H1 (cell line): ENCODE data around the gene MGLL. TPM values are rescaled to one million over a fixed set of nuclear protein-coding genes. Genes with fewer than 3 reads are reported as not detected.

Source experiments
- GABPA ChIP-seq: IDR thresholded peaks from 2 replicates; pipeline ENCODE4 v1.6.1; 2011; ENCODE audit warnings: mild to moderate bottlenecking, low read length, moderate library complexity, borderline replicate concordance; ENCODE audit not compliant: insufficient read depth
- HDAC2 ChIP-seq, 2 experiments: fragments of 300-600 bp in 1 of 2; sonication (generic) in 1 of 2; IDR thresholded peaks; 2 replicates each; pipeline ENCODE4 v1.6.1; 2011 to 2012; ENCODE audit warnings: low read depth in 2 of 2, low read length in 2 of 2, mild to moderate bottlenecking in 2 of 2, moderate library complexity in 2 of 2, borderline replicate concordance in 1 of 2, inconsistent platforms in 1 of 2
- HDAC6 ChIP-seq: IDR thresholded peaks from one replicate; pipeline ENCODE4 v1.7.1; 2012; ENCODE audit warnings: low read depth, mild to moderate bottlenecking, inconsistent platforms, low read length, moderate library complexity
- KDM4A ChIP-seq: IDR thresholded peaks from one replicate; pipeline ENCODE4 v1.7.1; 2012; ENCODE audit warnings: low read depth, mild to moderate bottlenecking, moderate library complexity, low read length, inconsistent platforms; ENCODE audit not compliant: severe bottlenecking
- NANOG ChIP-seq: IDR thresholded peaks from 2 replicates; pipeline ENCODE4 v1.6.1; 2011; ENCODE audit warnings: low read length, low read depth, mild to moderate bottlenecking, inconsistent platforms; ENCODE audit not compliant: insufficient read depth, poor library complexity, severe bottlenecking
- SP2 ChIP-seq: IDR thresholded peaks from 2 replicates; pipeline ENCODE4 v1.6.1; 2012; ENCODE audit warnings: mild to moderate bottlenecking, low read length, inconsistent platforms
- polyA plus RNA-seq, 7 experiments: library from polyadenylated mRNA; depleted of rRNA in 3 of 7; stranded (reverse) in 5 of 7; unstranded in 2 of 7; fragments of >200 nt in 5 of 7; fragments of 200-250 nt in 2 of 7; gene quantifications; 1 replicate in 5 of 7; 2 replicates in 1 of 7; 4 replicates in 1 of 7; pipeline versions ENCODE4 v1.2.1 to v1.2.3, GENCODE V29; 2011 to 2013; ENCODE audit warnings: missing spikeins in 2 of 7, mixed read lengths in 2 of 7
- total RNA-seq: library from RNA; stranded (reverse); fragmentation: NEBNext Ultra II Directional; extraction: Animal tissue kit (Norgen Biotek cat#: 25700); gene quantifications from 2 replicates; pipeline ENCODE4 v1.2.1, GENCODE V29; 2021
- TF ChIP-seq, protein P1 (sequence below): IDR thresholded peaks from 2 replicates; pipeline ENCODE4 v1.6.1; 2011; ENCODE audit warnings: low read depth, mild to moderate bottlenecking, low read length; ENCODE audit not compliant: insufficient read depth

The MGLL gene
- total and polyA plus RNA-seq, 2 of the 8 experiments (the other 6 are each of a cell fraction or from before 2014, with no cell fraction given), result 0.05 to 0.34 TPM

DNA sequence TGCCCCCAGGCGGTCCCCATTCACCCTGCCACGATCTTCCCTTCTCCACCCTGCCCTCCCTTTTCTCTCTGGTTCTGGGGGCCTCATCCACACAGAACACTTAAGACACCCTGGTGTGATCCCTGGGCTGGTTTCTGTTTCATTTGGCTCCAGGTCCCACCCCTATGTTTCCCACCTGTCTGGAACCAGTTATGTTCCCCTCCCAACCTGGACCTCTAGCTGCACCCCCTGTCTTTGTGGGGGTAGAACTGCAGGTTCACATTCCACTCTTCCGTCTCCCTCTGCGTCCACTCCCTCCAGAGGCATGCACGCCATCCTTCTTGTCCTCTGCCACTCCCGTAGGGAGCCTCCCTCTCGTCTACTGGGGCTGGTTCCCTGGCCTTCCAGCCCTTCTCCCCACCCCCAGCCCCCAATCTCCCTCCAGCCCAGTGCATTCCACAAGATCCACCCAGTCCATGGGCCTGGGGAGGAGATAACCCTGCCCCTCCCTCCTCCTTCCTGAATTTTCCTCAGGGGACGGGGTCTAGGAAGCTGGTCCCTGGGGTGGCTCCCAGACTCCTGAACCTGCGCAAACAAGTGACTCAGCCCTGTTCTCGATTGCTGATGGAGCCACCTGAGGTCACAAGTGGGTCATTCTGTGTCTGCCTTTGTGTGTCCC lies 75.8 kb downstream of the MGLL start (continued):
- no peak for TF ChIP-seq NANOG
- no peak for TF ChIP-seq KDM4A
- TF ChIP-seq HDAC2 (IDR thresholded peaks at IDR 0.05; ENCODE audit: borderline replicate concordance in 1 of 2, low read depth in 2 of 2, low read length in 2 of 2), result 0 out of 4 replicates have a peak, but pooled peaks of 1 of the 2 experiments have one; percentile 20
- no peak for TF ChIP-seq GABPA
- TF ChIP-seq SP2, result no peak
- TF ChIP-seq, protein P1, sequence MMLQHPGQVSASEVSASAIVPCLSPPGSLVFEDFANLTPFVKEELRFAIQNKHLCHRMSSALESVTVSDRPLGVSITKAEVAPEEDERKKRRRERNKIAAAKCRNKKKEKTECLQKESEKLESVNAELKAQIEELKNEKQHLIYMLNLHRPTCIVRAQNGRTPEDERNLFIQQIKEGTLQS, result no peak
- no peak for TF ChIP-seq HDAC6
